Panc1 (cell line): Measurements from ENCODE around the gene ANKRD26. TPM values are rescaled to one million over a fixed set of nuclear protein-coding genes. Genes with fewer than 3 reads are reported as not detected.

ENCODE experiments used
- ATAC-seq: fragments of 200-7000 bp; cut with Tn5 transposase; 2 replicates; pipeline ENCODE4 v1.9.1; 2020; ENCODE audit warnings: mild to moderate bottlenecking, moderate library complexity
- BruUV-seq: library from RNA; stranded (reverse); fragments of 400-500 nt; replicated peaks from 2 replicates; lab custom pipeline; 2021; lab: Mats Ljungman, UMichigan
- CTCF ChIA-PET: fragments of 300-600 bp; sonication (Branson Sonifier 250); formaldehyde crosslinking; loops from one replicate; lab custom pipeline; 2022; ENCODE audit warnings: antibody characterized with exemption; lab: Charles Lee
- POLR2A ChIA-PET: fragments of 300-600 bp; sonication (Branson Sonifier 250); formaldehyde crosslinking; loops from one replicate; lab custom pipeline; 2022; ENCODE audit warnings: antibody characterized with exemption; lab: Charles Lee
- DNase-seq: peaks from one replicate; pipeline ENCODE4 v3.0.0-alpha.2; 2010; ENCODE audit warnings: low read depth, low spot score
- H3K27ac ChIP-seq: 2 replicates; pipeline ENCODE4 v1.5.1; 2011; ENCODE audit warnings: mild to moderate bottlenecking, low read length, inconsistent platforms
- H3K27me3 ChIP-seq: fragments of 200-500 bp; sonication (Bioruptor generic); 2 replicates; pipeline ENCODE4 v1.6.0; 2014; ENCODE audit warnings: low read length, inconsistent platforms; ENCODE audit not compliant: control insufficient read depth, insufficient read depth
- H3K36me3 ChIP-seq: fragments of 200-500 bp; sonication (Bioruptor generic); 2 replicates; pipeline ENCODE4 v1.5.1; 2014; ENCODE audit warnings: inconsistent platforms, mild to moderate bottlenecking, low read length, moderate library complexity; ENCODE audit not compliant: control insufficient read depth, insufficient read depth
- H3K4me1 ChIP-seq: 2 replicates; pipeline ENCODE4 v1.5.1; 2011; ENCODE audit warnings: inconsistent platforms, mild to moderate bottlenecking, low read length, moderate library complexity; ENCODE audit not compliant: control insufficient read depth, insufficient read depth
- H3K4me3 ChIP-seq, 2 experiments: 2 replicates each; pipeline ENCODE4 v1.5.1; 2011 to 2012; ENCODE audit warnings: low read depth in 2 of 2, low read length in 2 of 2, mild to moderate bottlenecking in 2 of 2, inconsistent platforms in 1 of 2, moderate library complexity in 1 of 2
- H3K9me3 ChIP-seq: fragments of 200-500 bp; sonication (Bioruptor generic); 2 replicates; pipeline ENCODE4 v1.5.1; 2014; ENCODE audit warnings: low read depth, mild to moderate bottlenecking, inconsistent platforms, low read length, moderate library complexity; ENCODE audit not compliant: control insufficient read depth, insufficient read depth
- POLR2AphosphoS5 ChIP-seq: IDR thresholded peaks from 2 replicates; pipeline ENCODE4 v1.6.1; 2012; ENCODE audit warnings: mild to moderate bottlenecking, low read depth, low read length, moderate library complexity
- SIN3A ChIP-seq: IDR thresholded peaks from 2 replicates; pipeline ENCODE4 v1.6.1; 2012; ENCODE audit warnings: low read depth, mild to moderate bottlenecking, low read length, moderate library complexity, borderline replicate concordance; ENCODE audit not compliant: insufficient read depth
- TCF7L2 ChIP-seq: IDR thresholded peaks from 2 replicates; pipeline ENCODE4 v1.6.1; 2011; ENCODE audit warnings: mild to moderate bottlenecking, low read depth, low read length, inconsistent platforms
- in situ Hi-C: cut with HindIII; loops from 2 replicates; pipeline ENCODE4 v1.10.0; 2016; ENCODE audit warnings: low sequenced_read_pairs, low pct_unique_long_range_greater_than_20kb
- intact Hi-C: fragments of 100-400 bp; cut with micrococcal nuclease; formaldehyde crosslinking; loops from one replicate; pipeline ENCODE4 v1.10.0; 2022; ENCODE audit not compliant: unreplicated experiment
- total RNA-seq: library from RNA; stranded (reverse); gene quantifications from one replicate; pipeline ENCODE4 v1.2.1, GENCODE V29; 2021; ENCODE audit not compliant: unreplicated experiment
- TF ChIP-seq, protein P1 (sequence below), 2 experiments: IDR thresholded peaks; 2 replicates each; pipeline ENCODE4 v1.6.1; 2011 to 2012; ENCODE audit warnings: low read depth in 2 of 2, control low read depth in 1 of 2, low read length in 1 of 2, mild to moderate bottlenecking in 1 of 2, moderate library complexity in 1 of 2; ENCODE audit not compliant: insufficient read depth in 1 of 2
- TF ChIP-seq, protein P2 (sequence below): fragments of 450-650 bp; IDR thresholded peaks from 2 replicates; pipeline ENCODE4 v1.5.1; 2017; ENCODE audit warnings: mild to moderate bottlenecking

The ANKRD26 gene
- total RNA-seq, 1 experiment from 2014 or later = 6.9 TPM

DNA sequence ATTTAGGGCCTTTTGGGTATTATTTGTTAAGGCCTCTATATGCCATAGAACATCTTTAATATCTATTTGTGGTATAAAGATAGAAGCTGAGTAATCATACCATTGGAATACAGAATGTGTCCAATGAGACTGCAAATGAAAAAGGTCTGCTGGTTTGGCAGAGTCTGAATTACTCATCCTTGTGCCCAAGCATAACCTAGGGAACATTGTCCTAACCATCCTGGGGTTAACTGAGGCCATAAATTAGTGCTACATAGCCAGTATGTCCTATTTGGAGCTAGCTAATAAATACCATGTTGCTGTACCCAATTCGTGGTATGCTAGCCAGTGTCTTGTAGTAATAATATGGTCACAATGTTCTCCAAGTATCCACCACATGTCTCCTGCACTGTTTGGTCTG lies 117.1 kb downstream of the ANKRD26 start:
- Histone ChIP-seq H3K27me3 (no peaks in the 10 kb centered on the region), H3K27ac (no peak overlapping the region), H3K36me3 (no peaks in the 10 kb centered on the region), H3K9me3 (no peaks in the 10 kb centered on the region), H3K4me1 (no peaks in the 10 kb centered on the region), H3K4me3 (no peak overlapping the region)
- ChIA-PET POLR2A (no interaction called here), CTCF (no interaction called here)
- intact Hi-C loops = no loop called here
- TF ChIP-seq POLR2AphosphoS5 = no peak
- in situ Hi-C loops = no loop called here
- no TSS peak for BruUV-seq
- no peak for DNase-seq
- ATAC-seq = no peak

DNA sequence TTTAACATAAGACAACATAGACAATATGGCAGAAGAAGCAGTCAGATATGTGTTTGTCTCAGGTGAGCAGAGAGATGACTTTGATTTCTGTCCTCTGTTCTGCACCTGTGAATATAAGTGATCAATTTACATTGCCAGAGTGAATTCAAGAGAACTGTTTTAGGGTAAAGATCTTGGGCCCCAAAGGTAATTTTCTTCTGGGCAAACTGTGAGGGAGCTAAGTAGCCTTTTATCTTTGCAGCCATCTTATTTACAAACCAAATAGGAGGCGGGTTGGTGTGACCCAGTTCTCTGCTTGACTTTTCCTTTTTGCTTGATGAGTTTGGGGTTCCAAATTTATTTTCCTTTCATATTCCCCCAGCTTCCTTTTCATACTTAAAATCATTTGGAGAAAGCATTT lies 118.2 kb downstream of the ANKRD26 start:
- in situ Hi-C loops (no loop called here), intact Hi-C loops (no loop called here)
- Histone ChIP-seq H3K36me3 (no peaks in the 10 kb centered on the region), H3K9me3 (no peaks in the 10 kb centered on the region), H3K4me1 (no peaks in the 10 kb centered on the region), H3K27me3 (no peaks in the 10 kb centered on the region), H3K4me3 (no peak overlapping the region), H3K27ac (no peak overlapping the region)
- ATAC-seq = no peak
- no TSS peak for BruUV-seq
- POLR2A ChIA-PET = no interaction called here
- CTCF ChIA-PET = no interaction called here
- TF ChIP-seq TCF7L2 = no peak
- TF ChIP-seq, protein P1, sequence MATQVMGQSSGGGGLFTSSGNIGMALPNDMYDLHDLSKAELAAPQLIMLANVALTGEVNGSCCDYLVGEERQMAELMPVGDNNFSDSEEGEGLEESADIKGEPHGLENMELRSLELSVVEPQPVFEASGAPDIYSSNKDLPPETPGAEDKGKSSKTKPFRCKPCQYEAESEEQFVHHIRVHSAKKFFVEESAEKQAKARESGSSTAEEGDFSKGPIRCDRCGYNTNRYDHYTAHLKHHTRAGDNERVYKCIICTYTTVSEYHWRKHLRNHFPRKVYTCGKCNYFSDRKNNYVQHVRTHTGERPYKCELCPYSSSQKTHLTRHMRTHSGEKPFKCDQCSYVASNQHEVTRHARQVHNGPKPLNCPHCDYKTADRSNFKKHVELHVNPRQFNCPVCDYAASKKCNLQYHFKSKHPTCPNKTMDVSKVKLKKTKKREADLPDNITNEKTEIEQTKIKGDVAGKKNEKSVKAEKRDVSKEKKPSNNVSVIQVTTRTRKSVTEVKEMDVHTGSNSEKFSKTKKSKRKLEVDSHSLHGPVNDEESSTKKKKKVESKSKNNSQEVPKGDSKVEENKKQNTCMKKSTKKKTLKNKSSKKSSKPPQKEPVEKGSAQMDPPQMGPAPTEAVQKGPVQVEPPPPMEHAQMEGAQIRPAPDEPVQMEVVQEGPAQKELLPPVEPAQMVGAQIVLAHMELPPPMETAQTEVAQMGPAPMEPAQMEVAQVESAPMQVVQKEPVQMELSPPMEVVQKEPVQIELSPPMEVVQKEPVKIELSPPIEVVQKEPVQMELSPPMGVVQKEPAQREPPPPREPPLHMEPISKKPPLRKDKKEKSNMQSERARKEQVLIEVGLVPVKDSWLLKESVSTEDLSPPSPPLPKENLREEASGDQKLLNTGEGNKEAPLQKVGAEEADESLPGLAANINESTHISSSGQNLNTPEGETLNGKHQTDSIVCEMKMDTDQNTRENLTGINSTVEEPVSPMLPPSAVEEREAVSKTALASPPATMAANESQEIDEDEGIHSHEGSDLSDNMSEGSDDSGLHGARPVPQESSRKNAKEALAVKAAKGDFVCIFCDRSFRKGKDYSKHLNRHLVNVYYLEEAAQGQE (IDR thresholded peaks at IDR 0.05; ENCODE audit: insufficient read depth in 1 of 2, low read depth in 2 of 2, low read length in 1 of 2) = no peak
- TF ChIP-seq, protein P2, sequence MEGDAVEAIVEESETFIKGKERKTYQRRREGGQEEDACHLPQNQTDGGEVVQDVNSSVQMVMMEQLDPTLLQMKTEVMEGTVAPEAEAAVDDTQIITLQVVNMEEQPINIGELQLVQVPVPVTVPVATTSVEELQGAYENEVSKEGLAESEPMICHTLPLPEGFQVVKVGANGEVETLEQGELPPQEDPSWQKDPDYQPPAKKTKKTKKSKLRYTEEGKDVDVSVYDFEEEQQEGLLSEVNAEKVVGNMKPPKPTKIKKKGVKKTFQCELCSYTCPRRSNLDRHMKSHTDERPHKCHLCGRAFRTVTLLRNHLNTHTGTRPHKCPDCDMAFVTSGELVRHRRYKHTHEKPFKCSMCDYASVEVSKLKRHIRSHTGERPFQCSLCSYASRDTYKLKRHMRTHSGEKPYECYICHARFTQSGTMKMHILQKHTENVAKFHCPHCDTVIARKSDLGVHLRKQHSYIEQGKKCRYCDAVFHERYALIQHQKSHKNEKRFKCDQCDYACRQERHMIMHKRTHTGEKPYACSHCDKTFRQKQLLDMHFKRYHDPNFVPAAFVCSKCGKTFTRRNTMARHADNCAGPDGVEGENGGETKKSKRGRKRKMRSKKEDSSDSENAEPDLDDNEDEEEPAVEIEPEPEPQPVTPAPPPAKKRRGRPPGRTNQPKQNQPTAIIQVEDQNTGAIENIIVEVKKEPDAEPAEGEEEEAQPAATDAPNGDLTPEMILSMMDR = no peak
- TF ChIP-seq POLR2AphosphoS5 = no peak
- TF ChIP-seq SIN3A = no peak
- DNase-seq = no peak

DNA sequence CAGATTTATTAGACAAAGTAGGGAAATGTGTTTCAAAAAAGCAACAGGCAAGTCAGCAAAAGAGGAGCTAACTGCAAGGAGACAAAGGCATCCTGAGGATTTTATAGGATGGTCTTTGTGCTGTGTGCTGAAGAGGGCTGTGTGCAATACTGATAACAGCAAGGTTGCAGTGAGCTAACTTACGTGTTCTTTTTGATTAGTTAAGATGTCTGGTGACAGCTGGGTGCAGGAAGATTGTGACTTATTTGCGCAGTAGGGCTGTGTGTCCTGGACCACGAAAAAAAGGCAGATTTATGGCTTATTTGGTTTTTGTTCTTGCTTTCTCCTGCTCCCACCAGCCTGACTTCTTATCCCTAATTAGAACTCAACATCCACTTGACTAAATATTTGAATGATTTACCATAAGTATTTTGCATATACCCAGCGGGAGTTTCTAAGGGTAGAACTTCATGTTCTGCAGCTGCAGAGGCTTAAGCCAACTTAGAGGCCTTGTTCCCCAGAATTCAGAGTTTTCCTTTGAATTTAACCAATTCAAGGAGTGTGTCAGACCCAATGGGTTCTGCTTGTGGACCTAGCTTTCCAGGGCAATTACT lies 119.0 kb downstream of the ANKRD26 start:
- DNase-seq (no peak), ATAC-seq (no peak)
- no peaks in the 10 kb centered on the region for H3K9me3 ChIP-seq
- intact Hi-C loops (no loop called here), in situ Hi-C loops (no loop called here)
- H3K36me3 ChIP-seq = no peaks in the 10 kb centered on the region
- H3K4me3 ChIP-seq = no peak overlapping the region
- H3K4me1 ChIP-seq = no peaks in the 10 kb centered on the region
- H3K27me3 ChIP-seq = no peaks in the 10 kb centered on the region
- TF ChIP-seq, protein P1 (IDR thresholded peaks at IDR 0.05; ENCODE audit: insufficient read depth in 1 of 2, low read depth in 2 of 2, low read length in 1 of 2) = no peak
- TF ChIP-seq, protein P2 = no peak
- TF ChIP-seq SIN3A = no peak
- no peak for TF ChIP-seq TCF7L2
- no peak for TF ChIP-seq POLR2AphosphoS5
- ChIA-PET CTCF (no interaction called here), POLR2A (no interaction called here)
- no TSS peak for BruUV-seq
- no peak overlapping the region for H3K27ac ChIP-seq
